Islet of Langerhans (tissue), 1 donor: ENCODE measurements around the gene NCBP1.

Source experiments
- FAIRE-seq: peaks from one replicate; lab custom pipeline; 2011; peaks lifted over from hg19 to GRCh38; lab: Jason Lieb, UNC

The NCBP1 gene

DNA sequence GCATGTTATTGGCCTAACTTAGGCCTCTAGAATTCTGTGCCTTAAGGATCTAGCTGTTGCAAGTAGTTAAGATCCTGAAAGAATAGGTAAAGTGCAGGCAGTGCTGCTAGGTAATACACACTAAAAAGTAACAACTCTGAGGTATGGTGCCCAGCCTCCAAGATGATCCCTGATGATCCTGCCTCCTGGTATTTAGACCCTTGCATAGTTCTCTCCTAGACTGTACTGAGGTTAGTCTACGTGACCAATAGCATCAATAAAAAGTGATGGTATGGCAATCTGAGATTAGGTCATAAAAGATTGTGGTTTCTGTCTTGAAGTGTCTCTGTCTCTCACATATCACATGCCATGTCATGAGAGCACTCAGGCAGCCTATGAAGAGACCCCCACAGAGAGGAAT, 9.7 kb upstream of the NCBP1 start:
- FAIRE-seq: no peak

- no peak for FAIRE-seq
Observed at GRCh38 chr9:97625620-97626019, 8.0 kb upstream of the NCBP1 start.

GRCh38 chr9:97627624-97628023, 6.0 kb upstream of the NCBP1 start:
- FAIRE-seq: no peak

DNA sequence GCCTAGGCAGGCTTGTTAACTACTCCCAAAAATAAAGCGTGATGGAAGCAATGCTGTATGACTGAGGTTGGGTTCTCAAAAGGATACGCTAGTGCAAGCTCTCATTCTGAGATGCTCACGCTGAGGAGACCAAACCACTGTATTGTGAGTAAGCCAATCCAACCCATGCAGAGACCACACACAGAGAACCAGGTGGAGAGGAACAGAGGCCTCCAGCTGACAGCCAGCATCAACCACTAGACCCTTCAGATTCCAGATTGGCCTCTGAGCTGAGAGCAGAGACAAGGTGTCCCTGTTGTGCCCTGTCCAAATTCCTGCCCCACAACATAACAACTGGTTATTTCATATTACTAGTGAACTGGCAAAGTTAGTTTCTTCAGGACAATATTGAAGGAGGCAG, 5.0 kb upstream of the NCBP1 start:
- no peak for FAIRE-seq

- no peak for FAIRE-seq
Observed at GRCh38 chr9:97629156-97629555, 4.5 kb upstream of the NCBP1 start.

DNA sequence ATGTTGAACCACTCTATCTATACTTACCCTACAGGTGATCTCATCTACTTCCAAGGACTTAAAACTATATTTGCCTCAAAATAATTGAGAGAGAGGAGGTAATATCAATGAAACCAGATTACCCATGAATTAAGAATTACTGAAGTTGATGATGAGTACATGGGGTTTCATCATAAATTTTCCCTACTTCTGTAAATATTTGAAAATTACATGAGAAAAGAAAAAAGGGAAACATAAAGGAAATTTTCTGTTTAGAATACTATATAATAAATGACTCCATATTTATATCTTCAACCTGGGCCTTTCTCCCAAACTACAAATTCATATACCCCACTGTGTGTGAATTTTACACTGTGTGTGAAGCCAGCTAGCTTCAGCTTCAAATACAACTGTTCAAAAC, 3.0 kb upstream of the NCBP1 start:
- FAIRE-seq: no peak

- no peak for FAIRE-seq
Observed at GRCh38 chr9:97632248-97632984, 1.2 kb upstream of the NCBP1 start.

DNA sequence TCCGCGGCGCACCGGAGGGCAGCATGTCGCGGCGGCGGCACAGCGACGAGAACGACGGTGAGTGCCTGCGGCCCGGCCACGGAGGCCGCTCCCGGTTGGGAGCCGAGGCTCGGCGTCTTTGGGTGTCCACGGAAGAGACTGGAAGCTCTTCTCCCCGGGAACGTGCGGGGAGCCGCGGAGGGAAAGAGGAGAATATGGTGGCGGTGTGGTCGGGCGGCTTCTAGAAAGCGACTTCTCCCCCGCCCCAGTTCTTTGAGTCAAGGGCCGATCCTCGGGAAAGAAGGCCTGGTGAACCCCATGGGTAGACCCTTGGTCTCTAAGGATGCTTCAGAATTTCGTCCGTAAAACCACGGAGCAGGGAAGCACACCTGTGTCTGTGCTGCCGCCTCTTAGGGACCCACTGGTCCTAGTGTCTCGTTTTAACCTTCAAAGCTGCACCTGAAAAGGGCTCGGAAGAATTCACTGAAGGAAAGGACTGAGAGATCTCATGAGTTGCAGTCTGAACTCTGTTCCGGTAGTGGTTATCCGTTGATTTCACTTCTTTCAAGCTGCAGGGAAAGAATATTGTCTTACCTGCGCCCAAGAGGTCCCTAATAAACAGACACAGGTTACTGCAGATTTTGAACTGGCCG, 354 bp downstream of the NCBP1 start:
- no peak for FAIRE-seq

DNA sequence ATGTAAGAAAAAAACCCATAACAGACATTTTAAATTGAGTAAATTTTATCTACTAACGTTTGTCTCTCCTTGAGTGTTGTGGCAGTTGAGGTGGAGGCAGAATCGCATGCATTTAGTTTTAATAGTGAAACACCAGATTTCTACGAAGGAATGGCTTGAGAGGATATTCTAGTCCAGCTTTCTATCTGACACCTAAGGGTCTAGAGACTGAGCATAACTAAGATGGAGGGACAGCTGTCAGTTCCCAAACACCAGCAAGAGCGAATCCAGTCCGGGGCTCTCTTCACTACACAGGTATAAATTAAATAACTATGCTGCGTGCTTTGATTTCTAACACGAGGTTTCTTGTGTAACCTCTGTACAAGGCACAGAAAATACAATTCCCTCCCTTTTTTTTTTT, 1.4 kb downstream of the NCBP1 start:
- FAIRE-seq: no peak

DNA sequence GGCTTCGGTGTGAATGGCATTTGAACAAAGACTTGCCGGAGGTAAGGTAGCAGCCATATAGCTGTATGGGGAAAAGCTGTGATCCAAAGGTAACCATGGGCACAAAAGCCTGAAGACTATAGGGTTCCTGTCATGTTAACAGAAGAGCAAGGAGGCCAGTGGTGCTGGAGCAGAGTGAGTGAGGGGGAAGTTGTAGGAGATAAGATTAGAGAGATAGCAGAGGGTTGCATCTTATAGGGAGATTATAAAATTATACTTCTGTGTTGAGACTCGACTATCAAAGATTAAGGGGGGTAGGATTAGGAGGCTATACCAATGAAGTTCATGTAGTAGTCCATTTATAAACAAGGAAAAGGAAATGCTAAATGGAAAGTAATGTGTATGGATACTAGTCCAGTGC, 3.3 kb downstream of the NCBP1 start:
- FAIRE-seq: no peak

GRCh38 chr9:97638666-97639065, 5.0 kb downstream of the NCBP1 start:
- FAIRE-seq: no peak

GRCh38 chr9:97640325-97640724, 6.7 kb downstream of the NCBP1 start:
- no peak for FAIRE-seq

DNA sequence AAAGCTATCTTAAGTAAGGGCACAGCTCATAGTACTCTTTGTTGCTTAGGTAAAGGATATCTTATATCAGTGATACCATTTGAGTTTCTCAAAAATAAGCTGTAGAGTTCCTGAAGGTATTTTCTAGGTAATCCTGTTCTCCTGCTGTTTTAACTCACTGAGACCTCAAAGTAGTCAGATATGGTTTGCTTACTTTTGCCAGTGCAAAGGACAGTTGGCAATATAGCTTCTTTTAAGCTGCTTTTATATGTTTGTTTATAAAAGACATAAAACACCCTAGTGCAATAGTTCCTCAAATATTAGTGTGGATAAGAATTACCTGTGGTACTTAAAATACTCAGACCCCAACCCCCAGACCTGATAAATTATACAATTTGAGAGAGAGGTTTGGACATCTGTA, 12.1 kb downstream of the NCBP1 start:
- no peak for FAIRE-seq

DNA sequence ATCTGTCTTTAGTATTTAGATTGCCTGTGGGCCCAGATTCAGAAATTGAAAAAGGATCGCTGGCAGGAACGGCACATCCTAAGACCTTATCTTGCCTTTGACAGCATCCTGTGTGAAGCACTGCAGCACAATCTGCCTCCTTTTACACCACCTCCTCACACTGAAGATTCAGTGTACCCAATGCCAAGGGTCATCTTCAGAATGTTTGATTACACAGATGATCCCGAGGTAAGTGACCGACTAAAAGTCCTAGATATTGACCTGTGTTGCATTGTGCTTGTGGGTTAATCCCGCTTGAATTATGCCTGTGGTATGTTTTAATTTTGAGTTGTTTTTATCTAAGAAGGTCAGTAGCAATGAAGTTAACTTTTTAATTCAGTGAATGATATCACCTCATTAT, 14.4 kb downstream of the NCBP1 start:
- no peak for FAIRE-seq

- no peak for FAIRE-seq
Observed at GRCh38 chr9:97651646-97652045, 18.0 kb downstream of the NCBP1 start.

- no peak for FAIRE-seq
Observed at GRCh38 chr9:97658707-97659106, 25.1 kb downstream of the NCBP1 start.

DNA sequence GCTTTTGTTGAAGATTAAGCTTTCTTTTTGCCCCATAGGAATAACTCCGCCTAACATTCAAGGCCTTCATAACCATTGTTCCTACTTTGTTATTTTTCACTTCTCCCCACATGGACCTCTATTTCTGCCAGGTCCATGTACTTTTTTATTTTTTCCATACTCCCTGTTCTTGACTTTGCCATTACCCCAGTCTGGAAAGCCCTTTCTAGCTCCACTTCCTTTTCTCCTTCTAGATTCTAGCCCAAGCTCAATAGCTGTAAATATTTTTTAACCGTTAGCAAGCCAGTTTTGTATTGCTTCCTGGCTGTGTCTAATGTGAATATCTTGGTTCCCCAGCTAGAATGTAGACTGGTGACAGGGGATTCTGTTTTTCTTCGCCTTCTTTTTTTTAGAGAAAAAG, 26.1 kb downstream of the NCBP1 start:
- no peak for FAIRE-seq

GRCh38 chr9:97660340-97660739, 26.7 kb downstream of the NCBP1 start:
- FAIRE-seq: no peak

- FAIRE-seq: no peak
Observed at GRCh38 chr9:97660847-97661246, 27.2 kb downstream of the NCBP1 start.

DNA sequence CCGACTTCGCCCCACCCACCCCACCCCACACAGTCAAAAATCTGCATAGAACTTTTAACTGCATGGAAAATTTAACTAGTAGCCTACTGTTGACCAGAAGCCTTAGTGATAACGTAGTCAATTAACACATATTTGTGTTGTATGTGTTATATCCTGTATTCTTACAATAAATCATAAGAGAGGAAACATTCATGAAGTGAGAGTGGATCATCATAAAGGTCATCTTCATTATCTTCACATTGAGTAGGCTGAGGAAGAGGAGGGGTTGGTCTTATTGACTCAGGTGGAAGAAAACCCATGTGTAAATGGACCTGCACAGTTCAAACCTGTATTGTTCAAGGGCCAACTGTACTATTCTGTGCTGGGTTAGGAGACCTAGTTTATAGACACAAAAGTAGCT, 32.1 kb downstream of the NCBP1 start:
- FAIRE-seq: no peak

DNA sequence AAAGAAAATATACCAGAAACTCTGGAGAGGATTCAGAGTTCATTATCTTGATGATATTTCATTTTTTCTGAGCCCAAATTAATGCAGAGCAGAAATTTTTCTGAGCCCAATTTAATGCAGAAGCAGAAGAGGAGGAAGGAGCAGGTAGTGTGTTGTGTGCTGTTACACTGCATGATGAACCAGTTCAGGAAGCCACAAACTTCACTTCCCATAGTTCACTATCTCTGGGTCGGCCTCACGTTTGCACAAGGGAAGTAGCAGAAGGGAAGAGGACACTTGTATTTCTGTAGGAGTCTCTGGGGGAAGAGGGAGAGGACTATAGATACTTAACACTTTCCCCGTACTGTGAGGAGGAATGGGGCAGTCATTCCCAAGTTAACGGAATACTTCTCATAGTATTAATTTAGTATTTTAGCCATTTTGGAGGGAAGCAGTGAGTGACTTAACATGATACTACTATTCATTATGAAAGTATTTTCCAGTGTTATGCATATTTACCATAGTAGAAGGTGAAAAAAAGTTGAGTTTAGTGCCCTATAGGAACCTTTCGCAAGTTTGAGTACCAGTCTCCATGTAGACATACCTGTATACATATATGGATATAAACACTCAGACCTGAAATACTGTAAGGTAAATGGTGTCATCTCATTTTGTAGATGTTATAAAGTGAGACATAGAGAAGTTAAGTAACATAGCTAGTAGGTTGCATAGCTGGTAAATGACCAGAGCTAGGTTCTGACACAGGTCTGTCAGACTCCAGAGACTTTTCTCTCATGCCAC, 33.5 kb downstream of the NCBP1 start:
- FAIRE-seq: no peak

DNA sequence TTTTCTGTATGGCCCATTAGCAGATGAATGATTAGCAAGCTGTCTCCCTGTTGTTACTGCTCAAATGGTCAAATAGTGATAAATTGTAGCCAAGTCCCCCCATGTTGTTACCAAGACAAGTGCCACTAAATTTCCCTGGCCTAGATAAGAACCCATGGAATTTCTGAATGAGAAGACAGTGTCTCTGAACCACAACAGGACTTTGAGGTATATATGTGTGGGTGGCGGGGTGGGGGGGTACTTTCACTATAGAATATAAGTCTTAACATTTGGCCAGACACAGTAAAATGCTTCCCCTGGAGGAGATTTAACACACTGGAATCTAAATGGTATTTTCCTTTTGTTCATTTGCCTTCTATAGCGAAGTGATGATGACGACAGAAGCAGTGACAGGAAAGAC, 34.9 kb downstream of the NCBP1 start:
- FAIRE-seq: no peak

GRCh38 chr9:97670586-97670985, 37.0 kb downstream of the NCBP1 start:
- FAIRE-seq: no peak

GRCh38 chr9:97672403-97672802, 38.8 kb downstream of the NCBP1 start:
- no peak for FAIRE-seq
